Ovary (tissue), 1 donor: ENCODE data around the gene COA7.

Experiments used
- EP300 ChIP-seq: sonication (generic); formaldehyde crosslinking; IDR thresholded peaks from one replicate; pipeline ENCODE4 v1.6.1; 2017; ENCODE audit warnings: antibody characterized with exemption
- POLR2A ChIP-seq: fragments of 450-650 bp; IDR thresholded peaks from one replicate; pipeline ENCODE4 v1.6.1; 2017; ENCODE audit warnings: antibody characterized with exemption, mild to moderate bottlenecking, moderate library complexity

DNA sequence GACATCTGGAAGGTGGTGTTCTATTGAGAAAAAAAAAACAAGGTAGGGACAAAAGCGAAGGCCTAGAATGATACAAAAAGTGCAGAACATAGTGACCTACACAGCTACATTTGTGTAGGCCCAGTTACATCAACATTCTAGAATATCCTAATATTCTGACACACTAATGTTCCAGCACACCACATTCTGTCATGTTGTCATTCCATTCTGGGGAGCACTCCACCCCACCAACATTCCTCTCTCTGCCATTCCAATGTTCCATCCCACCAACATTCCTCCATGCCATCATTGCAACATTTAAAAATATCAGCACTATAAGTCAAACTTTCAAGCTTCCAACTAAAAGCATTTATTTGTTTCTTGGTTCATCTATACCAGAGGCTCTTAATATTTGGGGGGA lies 28.5 kb downstream of the COA7 start:
- TF ChIP-seq EP300 (no peak), POLR2A (no peak)
